ENCODE data around the gene CES4A. TPM values are rescaled to one million over a fixed set of nuclear protein-coding genes. Genes with fewer than 3 reads are reported as not detected.

The CES4A gene
- total and polyA plus RNA-seq, 2 of the 13 experiments (the other 11 are each of a cell fraction or from before 2014, with no cell fraction given), result 0.09 to 0.17 TPM

DNA sequence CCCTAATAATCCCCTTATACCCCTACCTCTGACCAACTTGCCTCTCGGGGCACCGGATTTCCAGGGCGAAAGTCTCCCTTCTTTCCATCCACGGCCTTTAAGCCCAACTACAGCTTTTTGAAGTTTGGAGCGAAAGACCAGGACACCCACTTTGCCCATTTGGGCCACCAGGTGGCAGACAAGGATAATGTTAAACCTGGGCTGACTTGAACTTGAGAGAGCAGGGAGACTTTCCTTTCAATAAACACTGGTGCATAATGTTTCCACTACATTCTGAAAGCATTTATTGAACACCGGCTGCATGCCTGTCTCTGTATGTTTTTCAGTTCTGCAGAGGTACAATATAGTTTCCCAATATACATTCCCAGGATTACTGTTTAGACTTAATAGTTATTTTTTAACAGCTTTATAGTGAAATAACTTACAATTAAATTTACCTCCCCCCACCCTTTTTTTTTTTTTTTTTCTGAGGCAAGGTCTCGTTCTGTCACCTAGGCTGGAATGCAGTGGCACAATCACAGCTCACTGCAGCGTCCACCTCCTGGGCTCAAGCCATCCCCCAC lies 34.2 kb upstream of the CES4A start (continued):
- TF ChIP-seq GTF3A (CRISPR knock-in tag; conservative IDR thresholded peaks at IDR 0.05) (no peak), SNAPC4 (CRISPR knock-in tag; IDR thresholded peaks at IDR 0.05) (no peak), KDM1A (CRISPR knock-in tag; IDR thresholded peaks at IDR 0.05) (no peak), ZNF83 (CRISPR knock-in tag; IDR thresholded peaks at IDR 0.05; ENCODE audit: borderline replicate concordance) (no peak), ZNF816 (CRISPR knock-in tag; IDR thresholded peaks at IDR 0.05; ENCODE audit: borderline replicate concordance) (no peak; the same call in 1 of the 2 replicates), TBX3 (IDR thresholded peaks at IDR 0.05; ENCODE audit: borderline replicate concordance) (no peak), ZBTB34 (CRISPR knock-in tag; IDR thresholded peaks at IDR 0.05) (no peak), KMT2B (CRISPR knock-in tag; IDR thresholded peaks at IDR 0.05) (peak; percentile 60), GRHL1 (CRISPR knock-in tag; conservative IDR thresholded peaks at IDR 0.05) (no peak), ZNF709 (CRISPR knock-in tag; IDR thresholded peaks at IDR 0.05) (no peak), TGIF2 (CRISPR knock-in tag; IDR thresholded peaks at IDR 0.05) (no peak), THRA (CRISPR knock-in tag; IDR thresholded peaks at IDR 0.05; ENCODE audit: borderline replicate concordance) (peak; percentile 58; the same call in 1 of the 2 replicates), PAF1 (CRISPR knock-in tag; IDR thresholded peaks at IDR 0.05) (no peak), ZNF24 (IDR thresholded peaks at IDR 0.05) (0 out of 2 replicates have a peak, but pooled peaks have one; percentile 46), EZH2 (conservative IDR thresholded peaks at IDR 0.05; ENCODE audit: low read depth, low read length) (no peak), HDAC2 (CRISPR knock-in tag; IDR thresholded peaks at IDR 0.05) (peak; percentile 62; the same call in 1 of the 2 replicates), STAG1 (CRISPR knock-in tag; IDR thresholded peaks at IDR 0.05) (peak; percentile 95), MTF2 (CRISPR knock-in tag; IDR thresholded peaks at IDR 0.05; ENCODE audit: borderline replicate concordance) (no peak), MAFK (conservative IDR thresholded peaks at IDR 0.05 in 1 of 2, IDR thresholded peaks at IDR 0.05 in 1 of 2; ENCODE audit: low read length in 2 of 2) (no peak)
- TF ChIP-seq, protein P1, sequence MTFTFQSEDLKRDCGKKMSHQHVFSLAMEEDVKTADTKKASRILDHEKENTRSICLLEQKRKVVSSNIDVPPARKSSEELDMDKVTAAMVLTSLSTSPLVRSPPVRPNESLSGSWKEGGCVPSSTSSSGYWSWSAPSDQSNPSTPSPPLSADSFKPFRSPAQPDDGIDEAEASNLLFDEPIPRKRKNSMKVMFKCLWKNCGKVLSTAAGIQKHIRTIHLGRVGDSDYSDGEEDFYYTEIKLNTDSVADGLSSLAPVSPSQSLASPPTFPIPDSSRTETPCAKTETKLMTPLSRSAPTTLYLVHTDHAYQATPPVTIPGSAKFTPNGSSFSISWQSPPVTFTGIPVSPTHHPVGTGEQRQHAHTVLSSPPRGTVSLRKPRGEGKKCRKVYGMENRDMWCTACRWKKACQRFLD (CRISPR knock-in tag; IDR thresholded peaks at IDR 0.05; ENCODE audit: borderline replicate concordance), result no peak
